Gastrocnemius medialis (tissue), 4 donors: ENCODE measurements around the gene TAGLN2.

ENCODE experiments used
- POLR2A ChIP-seq, 2 donors: fragments of 450-650 bp; IDR thresholded peaks; one replicate each; pipeline ENCODE4 v1.6.1; 2017; ENCODE audit warnings: antibody characterized with exemption in 2 of 2, mild to moderate bottlenecking in 2 of 2, moderate library complexity in 2 of 2
- TF ChIP-seq, protein P1 (sequence below), 5 experiments: fragments of 450-650 bp in 3 of 5; fragments of 200-600 bp in 2 of 5; sonication (generic) in 2 of 5; IDR thresholded peaks in 4 of 5; conservative IDR thresholded peaks in 1 of 5; 1 replicate in 4 of 5; 2 replicates in 1 of 5; pipeline ENCODE4 v1.5.1; 2016 to 2019; ENCODE audit warnings: antibody characterized with exemption in 5 of 5, mild to moderate bottlenecking in 3 of 5, moderate library complexity in 3 of 5

DNA sequence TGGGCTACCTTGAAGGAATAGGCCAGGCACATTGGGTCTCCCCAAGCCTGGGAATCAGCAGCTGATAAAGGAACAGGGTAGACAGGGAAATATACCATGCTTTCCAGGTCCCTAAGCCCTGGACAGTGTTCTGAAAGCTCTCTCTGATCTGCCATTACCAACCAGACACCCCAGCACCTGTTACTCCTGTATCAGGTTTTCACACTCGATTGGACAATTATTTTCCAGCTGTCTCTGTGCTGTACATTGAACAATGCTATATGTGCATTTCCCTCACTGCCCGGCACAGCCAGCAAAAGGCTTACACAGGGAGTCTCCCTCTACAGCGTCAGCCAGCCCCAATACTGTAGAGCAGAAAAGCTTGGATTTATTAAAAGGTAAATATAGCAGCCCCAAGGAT, 30.0 kb downstream of the TAGLN2 start:
- TF ChIP-seq, protein P1, sequence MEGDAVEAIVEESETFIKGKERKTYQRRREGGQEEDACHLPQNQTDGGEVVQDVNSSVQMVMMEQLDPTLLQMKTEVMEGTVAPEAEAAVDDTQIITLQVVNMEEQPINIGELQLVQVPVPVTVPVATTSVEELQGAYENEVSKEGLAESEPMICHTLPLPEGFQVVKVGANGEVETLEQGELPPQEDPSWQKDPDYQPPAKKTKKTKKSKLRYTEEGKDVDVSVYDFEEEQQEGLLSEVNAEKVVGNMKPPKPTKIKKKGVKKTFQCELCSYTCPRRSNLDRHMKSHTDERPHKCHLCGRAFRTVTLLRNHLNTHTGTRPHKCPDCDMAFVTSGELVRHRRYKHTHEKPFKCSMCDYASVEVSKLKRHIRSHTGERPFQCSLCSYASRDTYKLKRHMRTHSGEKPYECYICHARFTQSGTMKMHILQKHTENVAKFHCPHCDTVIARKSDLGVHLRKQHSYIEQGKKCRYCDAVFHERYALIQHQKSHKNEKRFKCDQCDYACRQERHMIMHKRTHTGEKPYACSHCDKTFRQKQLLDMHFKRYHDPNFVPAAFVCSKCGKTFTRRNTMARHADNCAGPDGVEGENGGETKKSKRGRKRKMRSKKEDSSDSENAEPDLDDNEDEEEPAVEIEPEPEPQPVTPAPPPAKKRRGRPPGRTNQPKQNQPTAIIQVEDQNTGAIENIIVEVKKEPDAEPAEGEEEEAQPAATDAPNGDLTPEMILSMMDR (IDR thresholded peaks at IDR 0.05 in 4 of 5, conservative IDR thresholded peaks at IDR 0.05 in 1 of 5), result no peak
- TF ChIP-seq POLR2A (IDR thresholded peaks at IDR 0.05), result no peak
